Stimulated activated naive CD8-positive, alpha-beta T cell treated with anti-CD3 and anti-CD28 coated beads, Interleukin-15, Interleukin-2, amounts not matched to agents 100 U/mL and 50 U/mL, for 24 hours (primary cell): Measurements from ENCODE around the gene FAT2.

Experiments
- ATAC-seq: fragments of 150-1000 bp; cut with Tn5 transposase; one replicate; pipeline ENCODE4 v1.10.0; 2021
- DNase-seq: peaks from one replicate; pipeline ENCODE4 v3.0.0; 2021

Gene FAT2

DNA sequence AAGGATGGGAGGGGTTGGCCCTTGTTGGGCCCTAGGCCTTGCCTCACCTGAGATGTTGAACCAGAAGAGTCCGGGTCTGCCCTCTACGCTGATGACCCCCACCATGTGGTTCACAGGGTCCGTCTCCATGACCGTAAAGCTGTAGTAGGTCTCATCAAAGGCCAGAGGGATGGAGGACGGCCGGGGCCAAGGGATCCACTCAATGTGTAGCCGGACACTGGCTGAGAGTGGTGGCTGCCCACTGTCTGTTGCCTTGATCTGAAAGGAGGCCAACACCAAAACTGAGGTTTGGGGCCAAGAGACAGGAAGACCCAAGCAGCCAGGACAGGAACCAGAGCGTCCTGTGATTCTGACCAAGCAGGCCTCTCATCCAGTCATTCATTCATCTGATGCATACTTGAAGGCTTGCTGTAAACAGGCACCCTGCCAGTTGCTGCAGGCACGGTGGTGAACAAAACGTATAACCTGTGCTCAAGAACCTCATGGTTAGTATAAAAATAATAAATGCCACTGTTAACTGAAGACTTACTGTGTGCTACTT lies 37.9 kb downstream of the FAT2 start:
- DNase-seq (no peak), ATAC-seq (no peak)

DNA sequence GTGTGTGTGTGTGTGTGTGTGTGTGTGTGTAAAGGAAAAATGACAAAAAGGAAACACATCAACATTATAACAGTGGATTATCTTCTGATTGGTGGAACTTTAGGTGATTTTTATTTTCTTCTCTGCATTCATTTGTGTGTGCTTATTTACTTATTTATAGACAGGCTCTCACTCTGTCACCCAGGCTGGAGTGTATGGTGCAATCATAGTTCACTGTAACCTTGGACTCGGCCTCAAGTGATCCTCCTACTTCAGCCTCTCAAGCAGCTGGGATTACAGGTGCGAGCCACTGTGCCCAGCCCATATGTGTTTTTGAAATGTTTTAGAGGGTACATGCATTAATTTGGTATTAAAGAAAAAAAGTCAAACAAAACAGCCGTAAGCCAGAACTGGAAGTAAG lies 39.1 kb downstream of the FAT2 start:
- no peak for ATAC-seq
- no peak for DNase-seq

DNA sequence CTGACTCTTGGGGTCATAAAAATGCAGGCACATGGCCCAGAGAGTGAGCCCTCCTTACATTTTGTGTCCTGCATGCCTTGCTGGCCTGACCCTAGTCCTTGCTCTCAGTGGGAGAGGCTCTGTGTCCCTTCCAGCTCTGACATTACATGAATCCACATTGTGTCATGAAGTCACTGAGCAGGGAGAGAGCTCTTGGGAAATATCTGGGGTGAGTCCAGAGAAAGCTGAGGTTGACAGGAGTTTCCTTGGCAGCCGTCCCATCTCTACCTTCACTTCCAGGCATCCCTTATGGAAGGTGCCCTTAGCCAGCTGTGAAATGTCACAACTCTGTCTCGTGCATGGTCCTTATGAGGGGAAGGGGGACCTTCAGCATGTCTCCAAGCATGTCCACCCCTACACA lies 41.0 kb downstream of the FAT2 start:
- ATAC-seq (no peak), DNase-seq (no peak)

DNA sequence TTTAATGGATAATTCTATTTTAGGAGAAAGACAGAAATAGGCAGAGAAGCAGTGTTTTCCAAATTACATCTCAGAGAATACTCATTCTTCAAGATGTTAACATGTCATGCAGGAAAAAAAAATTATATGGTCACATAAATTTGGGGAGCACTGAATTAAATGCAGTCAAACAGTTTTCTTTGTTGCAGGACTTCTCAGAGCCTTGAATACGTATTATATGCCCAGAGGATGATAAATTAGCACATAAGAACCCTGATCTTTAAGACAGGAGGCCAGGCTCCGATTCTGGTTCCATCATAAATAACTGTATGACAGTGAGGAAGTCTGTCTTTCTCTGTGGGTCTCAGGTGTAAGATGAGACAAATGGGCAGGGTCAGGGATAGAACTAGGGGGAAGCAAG lies 41.4 kb downstream of the FAT2 start:
- ATAC-seq (no peak), DNase-seq (no peak)

DNA sequence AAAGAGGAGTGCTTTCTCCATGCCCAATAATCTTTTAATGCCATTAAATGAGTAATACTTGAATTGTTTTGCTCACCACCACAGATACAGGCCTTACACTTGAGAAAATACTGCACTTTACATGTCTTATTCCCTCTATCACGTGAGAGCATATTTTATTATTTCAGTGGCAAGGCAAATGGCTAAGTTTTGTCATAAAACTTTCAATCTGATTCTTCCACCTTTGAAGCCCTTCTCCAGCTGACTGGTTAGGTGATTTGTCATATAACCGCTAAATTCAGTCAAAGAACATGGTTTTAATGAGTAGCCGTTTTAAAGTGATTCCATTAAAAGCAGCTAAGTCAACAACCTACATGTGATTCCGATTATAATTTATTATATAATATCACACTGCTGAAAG lies 43.8 kb downstream of the FAT2 start:
- ATAC-seq (no peak), DNase-seq (no peak)

DNA sequence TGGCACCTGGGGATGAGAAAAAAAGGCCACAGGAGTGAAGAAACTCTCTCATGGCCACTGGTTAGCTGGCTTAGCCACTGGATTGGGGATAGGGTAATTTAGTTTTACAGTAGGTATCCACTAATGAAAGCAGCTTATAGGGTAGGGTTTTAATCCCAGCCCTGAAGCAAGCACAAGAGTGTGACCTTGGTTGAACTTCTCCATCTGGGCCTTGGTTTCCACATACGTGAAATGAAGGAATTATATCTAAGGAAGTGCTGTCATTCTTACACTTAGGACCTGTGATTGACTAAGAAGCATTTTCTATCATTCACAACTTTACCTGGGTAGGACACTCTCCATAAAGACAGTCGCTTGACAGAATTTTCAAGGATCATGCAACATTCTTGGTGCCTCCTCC lies 49.6 kb downstream of the FAT2 start:
- no peak for ATAC-seq
- DNase-seq, result no peak
